Measurements from ENCODE around the gene IMPG2.

DNA sequence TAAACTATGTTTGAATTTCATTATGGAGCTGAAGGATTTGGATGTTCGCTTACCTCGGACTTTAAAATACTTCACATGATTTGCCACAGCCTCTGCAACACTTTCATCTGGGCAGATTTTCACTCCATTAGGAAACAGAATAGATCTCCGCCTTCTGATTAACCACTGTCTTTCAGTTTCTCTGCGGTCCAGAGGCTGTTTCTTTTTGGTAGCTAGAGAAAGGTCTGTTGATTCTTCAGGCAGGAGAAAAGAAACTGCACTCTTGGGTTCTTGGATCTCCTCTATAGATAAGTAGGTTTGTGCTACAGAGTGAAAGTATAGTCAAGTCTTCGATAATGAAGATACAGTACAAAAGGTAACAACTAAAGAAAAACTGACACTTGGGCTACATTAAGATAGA lies 844 bp downstream of the IMPG2 start:
- no peak for TF ChIP-seq CTCF (IDR thresholded peaks at IDR 0.05)
- TF ChIP-seq MYBL2 (CRISPR knock-in tag; IDR thresholded peaks at IDR 0.05): no peak
- TF ChIP-seq ZNF263 (CRISPR knock-in tag; IDR thresholded peaks at IDR 0.05; ENCODE audit: low read depth): no peak
- TF ChIP-seq USF2 (CRISPR knock-in tag; IDR thresholded peaks at IDR 0.05): no peak
- TF ChIP-seq JUN (CRISPR knock-in tag; IDR thresholded peaks at IDR 0.05): no peak
- TF ChIP-seq CREB1 (CRISPR knock-in tag; IDR thresholded peaks at IDR 0.05): no peak
- TF ChIP-seq FOXJ3 (CRISPR knock-in tag; IDR thresholded peaks at IDR 0.05; ENCODE audit: borderline replicate concordance): no peak
- TF ChIP-seq, protein P1, sequence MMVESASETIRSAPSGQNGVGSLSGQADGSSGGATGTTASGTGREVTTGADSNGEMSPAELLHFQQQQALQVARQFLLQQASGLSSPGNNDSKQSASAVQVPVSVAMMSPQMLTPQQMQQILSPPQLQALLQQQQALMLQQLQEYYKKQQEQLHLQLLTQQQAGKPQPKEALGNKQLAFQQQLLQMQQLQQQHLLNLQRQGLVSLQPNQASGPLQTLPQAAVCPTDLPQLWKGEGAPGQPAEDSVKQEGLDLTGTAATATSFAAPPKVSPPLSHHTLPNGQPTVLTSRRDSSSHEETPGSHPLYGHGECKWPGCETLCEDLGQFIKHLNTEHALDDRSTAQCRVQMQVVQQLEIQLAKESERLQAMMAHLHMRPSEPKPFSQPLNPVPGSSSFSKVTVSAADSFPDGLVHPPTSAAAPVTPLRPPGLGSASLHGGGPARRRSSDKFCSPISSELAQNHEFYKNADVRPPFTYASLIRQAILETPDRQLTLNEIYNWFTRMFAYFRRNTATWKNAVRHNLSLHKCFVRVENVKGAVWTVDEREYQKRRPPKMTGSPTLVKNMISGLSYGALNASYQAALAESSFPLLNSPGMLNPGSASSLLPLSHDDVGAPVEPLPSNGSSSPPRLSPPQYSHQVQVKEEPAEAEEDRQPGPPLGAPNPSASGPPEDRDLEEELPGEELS (CRISPR knock-in tag; IDR thresholded peaks at IDR 0.05): no peak
- TF ChIP-seq, protein P2, sequence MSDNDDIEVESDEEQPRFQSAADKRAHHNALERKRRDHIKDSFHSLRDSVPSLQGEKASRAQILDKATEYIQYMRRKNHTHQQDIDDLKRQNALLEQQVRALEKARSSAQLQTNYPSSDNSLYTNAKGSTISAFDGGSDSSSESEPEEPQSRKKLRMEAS (CRISPR knock-in tag; IDR thresholded peaks at IDR 0.05): no peak
